K562 (cell line): ENCODE measurements around the gene P2RX5. TPM values are rescaled to one million over a fixed set of nuclear protein-coding genes. Genes with fewer than 3 reads are reported as not detected.

Source experiments
- BCLAF1 ChIP-seq, 2 experiments: fragments of 450-650 bp in 1 of 2; IDR thresholded peaks; 2 replicates each; pipeline ENCODE4 v1.6.1; 2011 to 2017; ENCODE audit warnings: low read depth in 2 of 2, antibody characterized with exemption in 1 of 2, borderline replicate concordance in 1 of 2, low read length in 1 of 2, mild to moderate bottlenecking in 1 of 2, mixed read lengths in 1 of 2; ENCODE audit not compliant: control insufficient read depth in 1 of 2
- BRD4 ChIP-seq: fragments of 200-600 bp; sonication (generic); IDR thresholded peaks from 2 replicates; pipeline ENCODE4 v1.6.1; 2017; ENCODE audit warnings: inconsistent platforms
- C11orf30 ChIP-seq: fragments of 450-650 bp; IDR thresholded peaks from 2 replicates; pipeline ENCODE4 v1.6.1; 2016; ENCODE audit warnings: low read depth, mild to moderate bottlenecking
- FOXA3 ChIP-seq, 2 experiments: fragments of 450-650 bp in 1 of 2; sonication (generic) in 1 of 2; formaldehyde crosslinking; IDR thresholded peaks in 1 of 2; conservative IDR thresholded peaks in 1 of 2; 2 replicates each; pipeline versions ENCODE4 v1.4.0 to v1.8.0; 2020 to 2022; ENCODE audit warnings: mild to moderate bottlenecking in 2 of 2, missing genetic modification reagents in 1 of 2
- GTF2A2 ChIP-seq: IDR thresholded peaks from 2 replicates; pipeline ENCODE4 v1.6.1; 2016; ENCODE audit warnings: mild to moderate bottlenecking, missing genetic modification characterization, missing compliant biosample characterization
- HNRNPH1 ChIP-seq: fragments of 200-400 bp; formaldehyde crosslinking; optimal IDR thresholded peaks from 2 replicates; pipeline ENCODE3; 2017; ENCODE audit warnings: low read depth, mild to moderate bottlenecking, low read length, moderate library complexity
- KLF1 ChIP-seq: fragments of 450-650 bp; IDR thresholded peaks from 2 replicates; pipeline ENCODE4 v1.6.1; 2016; ENCODE audit warnings: missing genetic modification characterization, missing compliant biosample characterization
- NR0B1 ChIP-seq: fragments of 450-650 bp; IDR thresholded peaks from one replicate; pipeline ENCODE4 v1.6.1; 2018; ENCODE audit warnings: mild to moderate bottlenecking, moderate library complexity; ENCODE audit not compliant: partially characterized antibody
- POLR2G ChIP-seq: fragments of 200-400 bp; formaldehyde crosslinking; IDR thresholded peaks from 2 replicates; pipeline ENCODE4 v1.6.1; 2017; ENCODE audit warnings: low read depth, mild to moderate bottlenecking, antibody characterized with exemption, low read length, moderate library complexity
- RAD21 ChIP-seq, 2 experiments: fragments of 250-450 bp in 1 of 2; fragments of 450-650 bp in 1 of 2; sonication (Bioruptor Pico) in 1 of 2; formaldehyde crosslinking in 1 of 2; IDR thresholded peaks in 1 of 2; conservative IDR thresholded peaks in 1 of 2; 2 replicates each; pipeline versions ENCODE4 v1.4.0 to v1.8.0; 2020 to 2022; ENCODE audit warnings: mild to moderate bottlenecking in 2 of 2, moderate library complexity in 1 of 2
- RBFOX2 ChIP-seq: fragments of 200-400 bp; formaldehyde crosslinking; IDR thresholded peaks from 2 replicates; pipeline ENCODE4 v1.6.1; 2017; ENCODE audit warnings: low read depth, mild to moderate bottlenecking, low read length, moderate library complexity
- SFPQ ChIP-seq: fragments of 200-400 bp; formaldehyde crosslinking; IDR thresholded peaks from 2 replicates; pipeline ENCODE4 v1.6.1; 2017; ENCODE audit warnings: mild to moderate bottlenecking, low read depth, low read length, moderate library complexity
- SMARCE1 ChIP-seq: fragments of 450-650 bp; IDR thresholded peaks from 2 replicates; pipeline ENCODE4 v1.7.1; 2016; ENCODE audit warnings: mild to moderate bottlenecking
- SRSF7 ChIP-seq: fragments of 200-400 bp; formaldehyde crosslinking; optimal IDR thresholded peaks from 2 replicates; pipeline ENCODE3; 2017; ENCODE audit warnings: mild to moderate bottlenecking, low read depth, low read length
- STAT5B ChIP-seq: fragments of 250-450 bp; sonication (Bioruptor Pico); IDR thresholded peaks from 2 replicates; pipeline ENCODE4 v1.8.0; 2021; ENCODE audit warnings: mild to moderate bottlenecking, inconsistent platforms
- ZBTB26 ChIP-seq: fragments of 450-650 bp; formaldehyde crosslinking; IDR thresholded peaks from 2 replicates; pipeline ENCODE4 v1.4.0; 2022; ENCODE audit warnings: missing genetic modification characterization
- ZNF316 ChIP-seq: fragments of 450-650 bp; IDR thresholded peaks from 2 replicates; pipeline ENCODE4 v1.6.1; 2016
- ZNF324 ChIP-seq: fragments of 250-450 bp; sonication (Bioruptor Pico); IDR thresholded peaks from 2 replicates; pipeline ENCODE4 v1.4.0; 2020; ENCODE audit warnings: mild to moderate bottlenecking
- ZNF584 ChIP-seq: fragments of 200-800 bp; sonication (Bioruptor generic); IDR thresholded peaks from 2 replicates; pipeline ENCODE4 v1.6.1; 2016; ENCODE audit warnings: low read depth, mild to moderate bottlenecking, missing genetic modification characterization, missing compliant biosample characterization
- ZNF75A ChIP-seq: fragments of 450-650 bp; formaldehyde crosslinking; IDR thresholded peaks from 2 replicates; pipeline ENCODE4 v1.4.0; 2020; ENCODE audit warnings: mild to moderate bottlenecking
- polyA plus RNA-seq, 8 experiments: library from polyadenylated mRNA; depleted of rRNA in 4 of 8; stranded (reverse) in 5 of 8; unstranded in 3 of 8; fragments of >200 nt; fragmentation: Nextera tagmentation in 2 of 8; fragmentation: Illumina TruSeq in 1 of 8; extraction: Ambion mirVana in 2 of 8; extraction: Trizol in 1 of 8; gene quantifications; 2 replicates each; pipeline versions ENCODE4 v1.2.1 to v1.2.3, GENCODE V29; 2011 to 2014; ENCODE audit warnings: inconsistent platforms in 1 of 8, missing spikeins in 1 of 8
- total RNA-seq, 7 experiments: library from RNA; depleted of rRNA in 6 of 7; stranded (reverse); fragments of >200 nt in 6 of 7; fragmentation: Illumina TruSeq in 2 of 7; extraction: Trizol in 2 of 7; gene quantifications; 2 replicates each; pipeline versions ENCODE4 v1.2.1 to v1.2.3, GENCODE V29; 2011 to 2021; ENCODE audit warnings: low replicate concordance in 1 of 7

The P2RX5 gene
- total and polyA plus RNA-seq, 9 of the 15 experiments (the other 6 are each of a cell fraction or from before 2014, with no cell fraction given) = 0.31 to 4.0 (median 1.3) TPM

GRCh38 chr17:3668279-3669084 lies 27.5 kb downstream of the P2RX5 start, which contains the start of the genes EMC6 and TAX1BP3 (continued):
- TF ChIP-seq HNRNPH1 (no peak), BRD4 (no peak), STAT5B (no peak), GTF2A2 (tag) (no peak), RBFOX2 (peak; percentile 96), ZNF316 (no peak), BCLAF1 (IDR thresholded peaks at IDR 0.05; ENCODE audit: borderline replicate concordance in 1 of 2, control insufficient read depth in 1 of 2, low read depth in 2 of 2, low read length in 1 of 2) (no peak), C11orf30 (peak; percentile 90), ZBTB26 (CRISPR knock-in tag) (no peak), SRSF7 (no peak), NR0B1 (no peak), RAD21 (CRISPR knock-in tag; conservative IDR thresholded peaks at IDR 0.05 in 1 of 2, IDR thresholded peaks at IDR 0.05 in 1 of 2) (no peak), POLR2G (peak; percentile 92), ZNF584 (no peak), SMARCE1 (no peak), FOXA3 (CRISPR knock-in tag; conservative IDR thresholded peaks at IDR 0.05 in 1 of 2, IDR thresholded peaks at IDR 0.05 in 1 of 2) (no peak), SFPQ (no peak), KLF1 (tag) (no peak), ZNF324 (CRISPR knock-in tag) (no peak), ZNF75A (no peak)
